H1 (cell line): ENCODE results near the gene SWI5.

ENCODE experiments used
- ATF2 ChIP-seq: IDR thresholded peaks from 2 replicates; pipeline ENCODE4 v1.6.1; 2012; ENCODE audit warnings: low read length, inconsistent platforms
- BRCA1 ChIP-seq: IDR thresholded peaks from 2 replicates; pipeline ENCODE4 v1.6.1; 2012; ENCODE audit warnings: low read depth, low read length, improper control_type of control experiment
- CBX8 ChIP-seq: fragments of 300-800, 300-1000 bp; sonication (generic); IDR thresholded peaks from 2 replicates; pipeline ENCODE4 v1.7.1; 2016; ENCODE audit warnings: low read depth, low read length, borderline replicate concordance
- CEBPB ChIP-seq: IDR thresholded peaks from 2 replicates; pipeline ENCODE4 v1.6.1; 2012; ENCODE audit warnings: low read depth, low read length
- CREB1 ChIP-seq: IDR thresholded peaks from 2 replicates; pipeline ENCODE4 v1.6.1; 2012; ENCODE audit warnings: inconsistent platforms
- CTCF ChIP-seq, 3 experiments: IDR thresholded peaks; 1 replicate in 2 of 3; 2 replicates in 1 of 3; pipeline versions ENCODE4 v1.5.1 to v1.6.1; 2011; ENCODE audit warnings: low read length in 3 of 3, mild to moderate bottlenecking in 3 of 3, inconsistent platforms in 2 of 3, low read depth in 1 of 3, moderate library complexity in 1 of 3; ENCODE audit not compliant: insufficient read depth in 1 of 3; ENCODE audit errors: control extremely low read depth in 1 of 3
- EP300 ChIP-seq, 2 experiments: IDR thresholded peaks; 1 replicate in 1 of 2; 2 replicates in 1 of 2; pipeline ENCODE4 v1.6.1; 2011 to 2012; ENCODE audit warnings: low read depth in 2 of 2, low read length in 2 of 2, mild to moderate bottlenecking in 2 of 2, borderline replicate concordance in 1 of 2, inconsistent platforms in 1 of 2, moderate library complexity in 1 of 2
- EZH2 ChIP-seq: fragments of 200-600 bp; sonication (generic); IDR thresholded peaks from 2 replicates; pipeline ENCODE4 v1.7.1; 2012; ENCODE audit warnings: low read depth, mild to moderate bottlenecking, moderate library complexity, low read length, inconsistent platforms; ENCODE audit not compliant: severe bottlenecking
- FOSL1 ChIP-seq: IDR thresholded peaks from 2 replicates; pipeline ENCODE4 v1.6.1; 2011; ENCODE audit warnings: mild to moderate bottlenecking, low read depth, low read length, moderate library complexity; ENCODE audit not compliant: insufficient read depth
- KDM5A ChIP-seq: fragments of 200-600 bp; IDR thresholded peaks from 2 replicates; pipeline ENCODE4 v1.7.1; 2012; ENCODE audit warnings: mild to moderate bottlenecking, low read length, inconsistent platforms, mixed read lengths
- POLR2A ChIP-seq, 2 experiments: IDR thresholded peaks; 1 replicate in 1 of 2; 2 replicates in 1 of 2; pipeline ENCODE4 v1.6.1; 2011; ENCODE audit warnings: low read depth in 2 of 2, low read length in 2 of 2, mild to moderate bottlenecking in 2 of 2; ENCODE audit errors: control extremely low read depth in 1 of 2
- POU5F1 ChIP-seq: IDR thresholded peaks from 2 replicates; pipeline ENCODE4 v1.6.1; 2011; ENCODE audit warnings: low read depth, mild to moderate bottlenecking, low read length, moderate library complexity
- SIX5 ChIP-seq: IDR thresholded peaks from 2 replicates; pipeline ENCODE4 v1.6.1; 2011; ENCODE audit warnings: mild to moderate bottlenecking, low read depth, low read length

- TF ChIP-seq POLR2A (IDR thresholded peaks at IDR 0.05; ENCODE audit: control extremely low read depth in 1 of 2, low read depth in 2 of 2, low read length in 2 of 2) (no peak), CEBPB (no peak), BRCA1 (no peak), KDM5A (no peak), CTCF (IDR thresholded peaks at IDR 0.05; ENCODE audit: control extremely low read depth in 1 of 3, insufficient read depth in 1 of 3, low read depth in 1 of 3, low read length in 3 of 3) (no peak), CREB1 (no peak), CBX8 (no peak), POU5F1 (no peak), EZH2 (no peak), FOSL1 (no peak), ATF2 (no peak), SIX5 (no peak), EP300 (IDR thresholded peaks at IDR 0.05; ENCODE audit: borderline replicate concordance in 1 of 2, low read depth in 2 of 2, low read length in 2 of 2) (no peak)
These were observed 30.5 kb upstream of the SWI5 start for GRCh38 chr9:128245421-128246151.
